Measurements from ENCODE around the gene ZFYVE9. TPM values are rescaled to one million over a fixed set of nuclear protein-coding genes. Genes with fewer than 3 reads are reported as not detected.

The ZFYVE9 gene
- total RNA-seq, 1 donor from 2014 or later = 16.5 TPM

DNA sequence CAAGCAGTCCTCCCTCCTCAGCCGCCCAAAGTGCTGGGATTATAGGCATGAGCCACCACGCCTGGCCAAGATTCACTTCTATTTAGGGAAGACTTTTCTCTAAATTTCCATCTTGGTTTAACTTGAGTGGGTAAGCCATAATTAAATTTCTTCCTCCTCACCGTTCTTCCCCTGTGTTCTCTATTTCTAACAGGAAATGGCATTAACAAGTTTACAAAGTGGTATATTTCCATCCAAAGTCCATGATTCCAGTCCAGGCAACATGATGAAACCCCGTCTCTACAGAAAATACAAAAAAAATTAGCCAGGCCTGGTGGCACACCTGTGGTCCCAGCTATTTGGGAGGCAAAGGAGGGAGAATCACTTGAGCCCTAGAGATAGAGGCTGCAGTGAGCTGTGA is 92.1 kb downstream of the ZFYVE9 start:
- Histone ChIP-seq H2AFZ (ENCODE audit: low read depth, low read length) (no peak overlapping the region), H3K4me3 (ENCODE audit: insufficient read depth, low read depth, low read length) (no peak overlapping the region), H4K20me1 (ENCODE audit: insufficient read depth, low read length) (no peaks in the 10 kb centered on the region), H3K9ac (ENCODE audit: low read length) (no peak overlapping the region), H3K27me3 (ENCODE audit: insufficient read depth, low read length) (no peaks in the 10 kb centered on the region), H3K9me3 (ENCODE audit: insufficient read depth, low read depth, low read length) (no peaks in the 10 kb centered on the region), H3K36me3 (ENCODE audit: insufficient read depth, low read length) (no peaks in the 10 kb centered on the region), H3K4me2 (ENCODE audit: low read length) (no peak overlapping the region), H3K4me1 (ENCODE audit: insufficient read depth, low read length) (peaks cover 14% of the 10 kb centered on the region), H3K79me2 (ENCODE audit: insufficient read depth, low read length) (no peaks in the 10 kb centered on the region), H3K27ac (ENCODE audit: low read depth, low read length) (no peak overlapping the region)
- Mint-ChIP-seq H3K9me3 (ENCODE audit: unreplicated experiment) (no peaks in the 10 kb centered on the region), H3K4me3 (ENCODE audit: unreplicated experiment) (no peak overlapping the region), H3K4me1 (ENCODE audit: low read depth, unreplicated experiment) (peaks cover 21% of the 10 kb centered on the region), H3K27ac (ENCODE audit: unreplicated experiment) (no peak overlapping the region), H3K27me3 (ENCODE audit: low read depth, unreplicated experiment) (no peaks in the 10 kb centered on the region), H3K36me3 (ENCODE audit: low read depth, unreplicated experiment) (no peaks in the 10 kb centered on the region)
- TF ChIP-seq EZH2 (IDR thresholded peaks at IDR 0.05; ENCODE audit: insufficient read depth, low read length) = no peak
- TF ChIP-seq CTCF (IDR thresholded peaks at IDR 0.05; ENCODE audit: insufficient read depth, low read depth, low read length) = no peak
- DNase-seq (ENCODE audit: low read depth) = no peak
- FAIRE-seq = no peak

DNA sequence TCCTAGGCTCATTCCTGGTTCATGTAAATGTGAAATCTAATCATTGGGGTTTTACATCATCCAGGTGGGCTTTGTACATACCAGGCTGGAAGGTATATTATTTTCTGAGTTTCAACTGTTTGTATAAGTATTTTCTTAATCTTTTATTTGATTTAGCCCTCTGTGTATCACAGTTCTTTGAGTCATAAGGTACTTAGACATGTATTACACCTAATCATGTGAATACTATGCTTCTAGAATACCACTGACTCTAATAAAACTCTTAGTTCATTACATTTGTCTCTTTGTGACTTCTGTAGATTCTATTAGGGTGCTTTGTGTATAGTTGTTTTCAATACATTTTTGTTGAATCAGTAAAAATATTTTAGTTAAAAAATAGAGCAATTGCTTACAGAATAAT is 92.8 kb downstream of the ZFYVE9 start:
- Histone ChIP-seq H3K9ac (ENCODE audit: low read length) (no peak overlapping the region), H3K36me3 (ENCODE audit: insufficient read depth, low read length) (no peaks in the 10 kb centered on the region), H2AFZ (ENCODE audit: low read depth, low read length) (no peak overlapping the region), H3K27ac (ENCODE audit: low read depth, low read length) (no peak overlapping the region), H3K27me3 (ENCODE audit: insufficient read depth, low read length) (no peaks in the 10 kb centered on the region), H3K4me2 (ENCODE audit: low read length) (no peak overlapping the region), H3K4me1 (ENCODE audit: insufficient read depth, low read length) (peaks cover 18% of the 10 kb centered on the region), H3K79me2 (ENCODE audit: insufficient read depth, low read length) (no peaks in the 10 kb centered on the region), H3K4me3 (ENCODE audit: insufficient read depth, low read depth, low read length) (no peak overlapping the region), H4K20me1 (ENCODE audit: insufficient read depth, low read length) (no peaks in the 10 kb centered on the region), H3K9me3 (ENCODE audit: insufficient read depth, low read depth, low read length) (no peaks in the 10 kb centered on the region)
- no peak for FAIRE-seq
- Mint-ChIP-seq H3K4me1 (ENCODE audit: low read depth, unreplicated experiment) (peaks cover 25% of the 10 kb centered on the region), H3K36me3 (ENCODE audit: low read depth, unreplicated experiment) (no peaks in the 10 kb centered on the region), H3K27ac (ENCODE audit: unreplicated experiment) (no peak overlapping the region), H3K9me3 (ENCODE audit: unreplicated experiment) (no peaks in the 10 kb centered on the region), H3K4me3 (ENCODE audit: unreplicated experiment) (no peak overlapping the region), H3K27me3 (ENCODE audit: low read depth, unreplicated experiment) (no peaks in the 10 kb centered on the region)
- peak; percentile 13 for DNase-seq (ENCODE audit: low read depth)
- TF ChIP-seq CTCF (IDR thresholded peaks at IDR 0.05; ENCODE audit: insufficient read depth, low read depth, low read length) (no peak), EZH2 (IDR thresholded peaks at IDR 0.05; ENCODE audit: insufficient read depth, low read length) (no peak)

DNA sequence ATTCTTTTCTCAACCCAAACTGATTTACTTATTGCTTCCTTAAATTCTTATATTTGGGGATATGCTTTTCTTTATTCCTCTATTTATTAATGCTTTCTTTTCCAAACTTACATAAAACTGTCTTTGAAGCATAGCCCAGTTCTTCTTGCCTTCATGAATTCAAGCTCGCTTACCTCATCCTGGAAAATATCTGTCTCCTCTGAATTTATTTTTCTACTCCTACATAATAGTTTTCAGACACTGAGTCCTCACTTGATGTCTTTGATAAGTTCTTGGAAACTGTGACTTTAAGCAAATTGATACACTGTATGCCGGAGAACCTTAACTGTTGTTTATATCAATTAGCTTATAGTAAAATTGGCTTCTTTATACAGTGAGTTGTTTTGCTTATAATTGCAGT is 93.8 kb downstream of the ZFYVE9 start:
- Histone ChIP-seq H3K9me3 (ENCODE audit: insufficient read depth, low read depth, low read length) (no peaks in the 10 kb centered on the region), H3K4me2 (ENCODE audit: low read length) (no peak overlapping the region), H2AFZ (ENCODE audit: low read depth, low read length) (no peak overlapping the region), H3K36me3 (ENCODE audit: insufficient read depth, low read length) (no peaks in the 10 kb centered on the region), H3K79me2 (ENCODE audit: insufficient read depth, low read length) (no peaks in the 10 kb centered on the region), H3K4me3 (ENCODE audit: insufficient read depth, low read depth, low read length) (no peak overlapping the region), H3K4me1 (ENCODE audit: insufficient read depth, low read length) (peaks cover 18% of the 10 kb centered on the region), H3K27me3 (ENCODE audit: insufficient read depth, low read length) (no peaks in the 10 kb centered on the region), H3K9ac (ENCODE audit: low read length) (no peak overlapping the region), H4K20me1 (ENCODE audit: insufficient read depth, low read length) (no peaks in the 10 kb centered on the region), H3K27ac (ENCODE audit: low read depth, low read length) (no peak overlapping the region)
- Mint-ChIP-seq H3K27me3 (ENCODE audit: low read depth, unreplicated experiment) (no peaks in the 10 kb centered on the region), H3K4me3 (ENCODE audit: unreplicated experiment) (no peak overlapping the region), H3K27ac (ENCODE audit: unreplicated experiment) (no peak overlapping the region), H3K36me3 (ENCODE audit: low read depth, unreplicated experiment) (no peaks in the 10 kb centered on the region), H3K4me1 (ENCODE audit: low read depth, unreplicated experiment) (peaks cover 25% of the 10 kb centered on the region), H3K9me3 (ENCODE audit: unreplicated experiment) (no peaks in the 10 kb centered on the region)
- TF ChIP-seq CTCF (IDR thresholded peaks at IDR 0.05; ENCODE audit: insufficient read depth, low read depth, low read length) (no peak), EZH2 (IDR thresholded peaks at IDR 0.05; ENCODE audit: insufficient read depth, low read length) (no peak)
- no peak for FAIRE-seq
- peak; percentile 30 for DNase-seq (ENCODE audit: low read depth)

Data from astrocyte (in vitro differentiated cells and primary cell).